ENCODE results near the gene FCRL5.
"Not testable (repeated sequence)": the region's sequence is repeated elsewhere in the genome, so short reads cannot be mapped to it uniquely, and the experiment has no call there.

Gene FCRL5

GRCh38 chr1:157490467-157491165 is 61.7 kb downstream of the FCRL5 start:
- no peak for TF ChIP-seq MYC (IDR thresholded peaks at IDR 0.05; ENCODE audit: low read depth, low read length)
- TF ChIP-seq, protein P1, sequence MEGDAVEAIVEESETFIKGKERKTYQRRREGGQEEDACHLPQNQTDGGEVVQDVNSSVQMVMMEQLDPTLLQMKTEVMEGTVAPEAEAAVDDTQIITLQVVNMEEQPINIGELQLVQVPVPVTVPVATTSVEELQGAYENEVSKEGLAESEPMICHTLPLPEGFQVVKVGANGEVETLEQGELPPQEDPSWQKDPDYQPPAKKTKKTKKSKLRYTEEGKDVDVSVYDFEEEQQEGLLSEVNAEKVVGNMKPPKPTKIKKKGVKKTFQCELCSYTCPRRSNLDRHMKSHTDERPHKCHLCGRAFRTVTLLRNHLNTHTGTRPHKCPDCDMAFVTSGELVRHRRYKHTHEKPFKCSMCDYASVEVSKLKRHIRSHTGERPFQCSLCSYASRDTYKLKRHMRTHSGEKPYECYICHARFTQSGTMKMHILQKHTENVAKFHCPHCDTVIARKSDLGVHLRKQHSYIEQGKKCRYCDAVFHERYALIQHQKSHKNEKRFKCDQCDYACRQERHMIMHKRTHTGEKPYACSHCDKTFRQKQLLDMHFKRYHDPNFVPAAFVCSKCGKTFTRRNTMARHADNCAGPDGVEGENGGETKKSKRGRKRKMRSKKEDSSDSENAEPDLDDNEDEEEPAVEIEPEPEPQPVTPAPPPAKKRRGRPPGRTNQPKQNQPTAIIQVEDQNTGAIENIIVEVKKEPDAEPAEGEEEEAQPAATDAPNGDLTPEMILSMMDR (IDR thresholded peaks at IDR 0.05; ENCODE audit: low read depth, low read length), result peak; percentile 44
- DNase-seq (ENCODE audit: low read depth), result peak; percentile 67
- H3K4me3 ChIP-seq (ENCODE audit: low read depth, low read length), result no peak overlapping the region

DNA sequence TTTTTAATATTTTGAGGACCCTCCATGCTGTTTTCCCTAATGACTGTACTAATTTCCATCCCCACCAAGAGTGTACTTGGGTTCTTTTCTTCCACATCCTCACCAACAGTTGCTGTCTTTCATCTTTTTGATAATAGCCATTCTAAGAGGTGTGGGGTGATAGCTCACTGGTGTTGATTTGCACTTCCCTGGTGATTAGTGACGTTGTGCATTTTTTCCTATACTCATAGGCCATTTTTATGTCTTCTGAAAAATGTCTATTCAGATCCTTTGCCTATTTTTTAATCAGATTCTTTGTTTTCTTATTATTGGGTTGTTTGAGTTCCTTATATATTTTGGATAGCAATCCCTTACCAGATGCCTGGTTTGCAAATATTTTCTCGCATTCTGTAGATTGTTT is 64.2 kb downstream of the FCRL5 start:
- H3K4me3 ChIP-seq (ENCODE audit: low read depth, low read length), result no peak overlapping the region
- no peak for TF ChIP-seq POLR2A (IDR thresholded peaks at IDR 0.05; ENCODE audit: extremely low read depth, insufficient read length)
- DNase-seq (ENCODE audit: low read depth), result no peak

DNA sequence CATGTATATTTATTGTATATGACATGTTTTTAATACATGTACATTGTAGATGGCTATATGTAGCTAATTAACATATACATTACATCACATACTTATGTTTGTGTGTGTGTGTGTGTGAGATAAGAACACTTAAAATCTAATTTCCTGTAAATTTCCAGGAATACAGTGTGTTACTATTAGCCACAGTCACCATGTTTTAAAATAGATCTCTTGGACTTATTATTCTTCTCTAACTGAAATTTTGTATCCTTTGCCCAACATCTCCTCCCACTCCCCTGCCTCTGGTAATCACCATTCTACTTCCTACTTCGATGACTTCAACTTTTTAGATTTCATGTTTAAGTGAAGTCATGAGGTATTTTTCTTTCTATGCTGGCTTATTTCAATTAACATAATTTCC is 64.8 kb downstream of the FCRL5 start:
- TF ChIP-seq POLR2A (IDR thresholded peaks at IDR 0.05; ENCODE audit: extremely low read depth, insufficient read length), result no peak
- TF ChIP-seq MAX (IDR thresholded peaks at IDR 0.05; ENCODE audit: low read depth, low read length), result no peak
- TF ChIP-seq MYC (IDR thresholded peaks at IDR 0.05; ENCODE audit: low read depth, low read length), result no peak
- TF ChIP-seq, protein P1 (IDR thresholded peaks at IDR 0.05; ENCODE audit: low read depth, low read length), result no peak
- DNase-seq (ENCODE audit: low read depth), result peak; percentile 18

GRCh38 chr1:157487096-157487495 is 65.2 kb downstream of the FCRL5 start:
- TF ChIP-seq MAX (IDR thresholded peaks at IDR 0.05; ENCODE audit: low read depth, low read length) (no peak), POLR2A (IDR thresholded peaks at IDR 0.05; ENCODE audit: extremely low read depth, insufficient read length) (no peak), MYC (IDR thresholded peaks at IDR 0.05; ENCODE audit: low read depth, low read length) (no peak)
- TF ChIP-seq, protein P1 (IDR thresholded peaks at IDR 0.05; ENCODE audit: low read depth, low read length), result no peak
- DNase-seq (ENCODE audit: low read depth), result no peak
- H3K4me3 ChIP-seq (ENCODE audit: low read depth, low read length), result no peak overlapping the region

More for the DNA sequence above, 64.8 kb downstream of the FCRL5 start:
- H3K4me3 ChIP-seq (ENCODE audit: low read depth, low read length), result no peak overlapping the region

- DNase-seq (ENCODE audit: low read depth); H3K4me3 ChIP-seq (ENCODE audit: low read depth, low read length): not testable (repeated sequence)
Observed at GRCh38 chr1:157486400-157486799, 65.9 kb downstream of the FCRL5 start.

DNA sequence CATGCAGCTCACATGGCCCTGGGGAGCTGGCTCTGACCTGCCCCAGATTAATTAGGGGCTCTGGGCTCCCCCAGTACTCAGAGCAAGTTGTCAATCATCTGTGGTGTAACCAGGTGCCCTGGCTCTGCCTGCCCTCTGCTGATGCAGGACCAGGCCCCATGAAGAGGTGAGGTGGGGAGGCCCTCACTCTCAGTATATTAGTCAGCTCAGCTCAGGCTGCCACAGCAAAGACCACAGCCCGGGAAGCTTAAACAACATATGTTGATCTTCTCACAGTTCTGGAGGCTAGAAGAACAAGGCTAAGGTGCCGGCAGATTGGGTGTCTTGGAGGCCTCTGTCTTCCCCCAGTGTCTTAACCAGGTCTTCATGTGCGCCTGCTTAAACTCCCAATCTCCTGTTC is 66.5 kb downstream of the FCRL5 start:
- no peak overlapping the region for H3K4me3 ChIP-seq (ENCODE audit: low read depth, low read length)

More for the DNA sequence above, 66.5 kb downstream of the FCRL5 start:
- TF ChIP-seq, protein P1 (IDR thresholded peaks at IDR 0.05; ENCODE audit: low read depth, low read length), result no peak
- TF ChIP-seq POLR2A (IDR thresholded peaks at IDR 0.05; ENCODE audit: extremely low read depth, insufficient read length) (no peak), MAX (IDR thresholded peaks at IDR 0.05; ENCODE audit: low read depth, low read length) (no peak), MYC (IDR thresholded peaks at IDR 0.05; ENCODE audit: low read depth, low read length) (no peak)
- DNase-seq (ENCODE audit: low read depth), result no peak
